OCI-LY1 (cell line): ENCODE results near the gene ATXN7.

Experiments
- H2AFZ ChIP-seq: fragments of 200-600 bp; sonication (generic), shearing (Covaris generic); 2 replicates; pipeline ENCODE4 v1.6.0; 2014; ENCODE audit warnings: antibody characterized with exemption, mild to moderate bottlenecking, low read length
- H3F3A ChIP-seq: fragments of 200-600 bp; sonication (generic), shearing (Covaris generic); 2 replicates; pipeline ENCODE4 v1.6.0; 2014; ENCODE audit warnings: mild to moderate bottlenecking, antibody characterized with exemption, low read length, moderate library complexity; ENCODE audit not compliant: insufficient read depth
- H3K27ac ChIP-seq: fragments of 200-600 bp; sonication (generic); 2 replicates; pipeline ENCODE4 v1.5.1; 2014; ENCODE audit warnings: low read length, mixed run types, mild to moderate bottlenecking, low read depth; ENCODE audit not compliant: poor library complexity, severe bottlenecking
- H3K27me3 ChIP-seq: fragments of 200-600 bp; sonication (generic); 2 replicates; pipeline ENCODE4 v1.6.0; 2014; ENCODE audit warnings: antibody characterized with exemption, mild to moderate bottlenecking, low read length, moderate library complexity; ENCODE audit not compliant: insufficient read depth
- H3K36me3 ChIP-seq: fragments of 200-600 bp; sonication (generic); 2 replicates; pipeline ENCODE4 v1.6.1; 2014; ENCODE audit warnings: mild to moderate bottlenecking, antibody characterized with exemption, low read length, moderate library complexity, mixed read lengths; ENCODE audit not compliant: insufficient read depth
- H3K4me1 ChIP-seq: fragments of 200-600 bp; sonication (generic); 2 replicates; pipeline ENCODE4 v1.5.1; 2014; ENCODE audit warnings: mild to moderate bottlenecking, low read length, moderate library complexity; ENCODE audit not compliant: insufficient read depth, severe bottlenecking
- H3K4me2 ChIP-seq: fragments of 200-600 bp; sonication (generic), shearing (Covaris generic); 2 replicates; pipeline ENCODE4 v1.6.1; 2014; ENCODE audit warnings: low read length
- H3K4me3 ChIP-seq: fragments of 200-600 bp; sonication (generic); 2 replicates; pipeline ENCODE4 v1.5.1; 2014; ENCODE audit warnings: low read length, low read depth, mild to moderate bottlenecking, mixed read lengths; ENCODE audit not compliant: poor library complexity, severe bottlenecking
- H3K79me2 ChIP-seq: fragments of 200-600 bp; shearing (Covaris generic); 2 replicates; pipeline ENCODE4 v1.6.1; 2016; ENCODE audit warnings: mixed run types, low read length, mixed read lengths; ENCODE audit not compliant: insufficient read depth
- H3K9ac ChIP-seq: fragments of 200-600 bp; sonication (generic), shearing (Covaris generic); 2 replicates; pipeline ENCODE4 v1.6.1; 2014; ENCODE audit warnings: mild to moderate bottlenecking, low read length, mixed read lengths
- H3K9me2 ChIP-seq: fragments of 200-600 bp; sonication (generic), shearing (Covaris generic); 2 replicates; pipeline ENCODE4 v1.6.1; 2014; ENCODE audit warnings: low read depth, mild to moderate bottlenecking, low read length, mixed read lengths
- H3K9me3 ChIP-seq: fragments of 200-600 bp; shearing (Covaris generic); 2 replicates; pipeline ENCODE4 v1.6.1; 2014; ENCODE audit warnings: low read length, mixed read lengths
- H4K20me1 ChIP-seq: fragments of 200-600 bp; sonication (generic), shearing (Covaris generic); 2 replicates; pipeline ENCODE4 v1.6.0; 2016; ENCODE audit warnings: mild to moderate bottlenecking, low read length; ENCODE audit not compliant: insufficient read depth
- CTCF ChIP-seq: fragments of 200-600 bp; sonication (generic), shearing (Covaris generic); IDR thresholded peaks from 2 replicates; pipeline ENCODE4 v1.5.1; 2017; ENCODE audit warnings: mild to moderate bottlenecking, antibody characterized with exemption, low read length, moderate library complexity, mixed read lengths
- EZH2 ChIP-seq: fragments of 200-600 bp; sonication (generic), shearing (Covaris generic); IDR thresholded peaks from 2 replicates; pipeline ENCODE4 v1.8.0; 2017; ENCODE audit warnings: borderline replicate concordance, mixed run types, mild to moderate bottlenecking, antibody characterized with exemption, low read length, moderate library complexity, mixed read lengths

The ATXN7 gene

DNA sequence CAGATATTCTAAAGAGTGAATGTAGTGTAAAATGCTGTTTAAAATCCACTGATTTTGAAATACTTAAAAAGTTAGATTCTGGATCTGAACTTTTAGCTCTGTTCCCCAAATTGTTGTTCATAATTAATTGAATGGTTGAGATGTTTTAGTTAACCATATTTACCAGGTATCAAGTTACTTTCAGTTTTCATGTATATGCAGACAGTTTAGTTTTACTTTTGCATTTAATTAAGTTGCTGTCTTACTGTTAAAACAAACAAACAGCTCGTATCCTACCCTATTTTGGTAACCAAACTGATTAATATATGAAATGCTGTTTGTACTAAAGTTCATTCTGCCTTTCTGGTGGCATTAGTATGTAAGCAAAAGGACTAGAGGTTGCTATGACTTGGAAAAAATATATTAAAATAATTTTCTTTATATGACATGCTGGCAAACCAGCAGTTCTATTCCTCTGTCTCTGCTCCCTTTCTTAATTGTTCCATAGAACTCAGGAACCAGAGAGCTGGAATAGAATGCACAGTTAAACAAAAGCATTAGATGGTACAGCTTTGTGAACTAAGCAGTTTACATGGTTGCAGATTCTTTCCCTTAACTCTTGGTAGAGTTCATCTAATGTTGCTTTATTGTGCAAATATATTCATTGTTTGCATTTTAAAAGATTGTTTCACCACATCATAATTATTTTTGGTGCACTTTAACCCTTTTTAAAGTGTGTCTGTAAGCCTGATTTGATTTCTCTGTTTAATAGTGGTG is 88.0 kb downstream of the ATXN7 start:
- Histone ChIP-seq H3K36me3 (peaks cover 27% of the 10 kb centered on the region; the same call in 1 of the 2 replicates), H3K9ac (no peak overlapping the region), H3K4me1 (peaks cover 18% of the 10 kb centered on the region), H3K9me3 (no peaks in the 10 kb centered on the region), H3K79me2 (no peaks in the 10 kb centered on the region; the same call in 1 of the 2 replicates), H3K4me3 (no peak overlapping the region), H3K9me2 (no peaks in the 10 kb centered on the region), H3K27ac (no peak overlapping the region), H2AFZ (no peak overlapping the region), H4K20me1 (no peaks in the 10 kb centered on the region), H3K27me3 (no peaks in the 10 kb centered on the region), H3K4me2 (no peak overlapping the region), H3F3A (no peaks in the 10 kb centered on the region)
- no peak for TF ChIP-seq EZH2
- no peak for TF ChIP-seq CTCF

DNA sequence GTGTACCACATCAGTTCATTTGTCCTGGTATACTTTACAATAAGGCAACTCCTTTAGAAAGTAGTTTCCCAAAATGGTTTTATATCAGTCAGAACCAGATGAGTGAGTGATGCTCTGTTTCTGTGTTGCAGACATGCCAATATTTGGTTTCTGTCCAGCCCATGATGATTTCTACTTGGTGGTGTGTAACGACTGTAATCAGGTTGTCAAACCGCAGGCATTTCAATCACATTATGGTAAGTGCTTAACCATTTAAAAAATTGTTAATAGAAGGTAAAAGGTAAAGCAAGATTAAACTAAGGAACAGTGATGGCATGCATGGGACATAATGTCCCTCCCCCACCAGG is 88.6 kb downstream of the ATXN7 start:
- TF ChIP-seq EZH2 (no peak), CTCF (no peak)
- H2AFZ ChIP-seq = no peak overlapping the region
- H3K9me2 ChIP-seq = no peaks in the 10 kb centered on the region
- H3K4me1 ChIP-seq = peaks cover 24% of the 10 kb centered on the region
- H3K4me3 ChIP-seq = no peak overlapping the region
- H3K27ac ChIP-seq = no peak overlapping the region
- H3F3A ChIP-seq = no peaks in the 10 kb centered on the region
- no peaks in the 10 kb centered on the region for H3K9me3 ChIP-seq
- H3K4me2 ChIP-seq = no peak overlapping the region
- no peak overlapping the region for H3K9ac ChIP-seq
- H3K79me2 ChIP-seq = no peaks in the 10 kb centered on the region; the same call in 1 of the 2 replicates
- no peaks in the 10 kb centered on the region for H3K27me3 ChIP-seq
- peaks cover 30% of the 10 kb centered on the region; the same call in 1 of the 2 replicates for H3K36me3 ChIP-seq
- no peaks in the 10 kb centered on the region for H4K20me1 ChIP-seq

DNA sequence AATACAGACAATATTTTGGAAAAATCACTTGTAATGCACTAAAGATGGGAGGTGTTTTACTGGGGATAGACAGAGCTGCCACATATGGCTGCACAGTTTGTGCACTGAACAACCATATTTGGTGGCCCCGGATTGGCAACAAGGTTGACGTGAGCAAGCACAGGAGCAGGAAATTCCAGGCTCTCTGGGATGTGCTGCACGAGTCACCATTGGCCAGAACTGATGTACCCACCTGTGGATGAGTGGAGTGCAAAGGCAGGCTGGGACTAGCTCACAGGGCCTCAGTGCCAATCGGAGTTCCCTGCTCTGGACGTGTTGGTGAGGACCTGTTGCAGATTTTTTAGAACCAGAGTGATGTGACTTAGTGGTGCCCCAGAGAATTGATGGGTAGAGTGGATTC is 90.5 kb downstream of the ATXN7 start:
- Histone ChIP-seq H3K4me2 (no peak overlapping the region), H4K20me1 (no peaks in the 10 kb centered on the region), H3K79me2 (no peaks in the 10 kb centered on the region; the same call in 1 of the 2 replicates), H3K36me3 (peaks cover 30% of the 10 kb centered on the region; the same call in 1 of the 2 replicates), H3K27ac (no peak overlapping the region), H3K4me3 (no peak overlapping the region), H3K9me2 (no peaks in the 10 kb centered on the region), H3K27me3 (no peaks in the 10 kb centered on the region), H3K9ac (no peak overlapping the region), H3K9me3 (no peaks in the 10 kb centered on the region), H2AFZ (no peak overlapping the region), H3F3A (no peaks in the 10 kb centered on the region), H3K4me1 (peaks cover 40% of the 10 kb centered on the region)
- no peak for TF ChIP-seq EZH2
- no peak for TF ChIP-seq CTCF
